NCI-H82 (cell line): ENCODE measurements around the gene STXBP1.

Experiments
- DNase-seq: peaks from one replicate; lab custom pipeline; 2025; lab: John Stamatoyannopoulos, UW

STXBP1 gene

DNA sequence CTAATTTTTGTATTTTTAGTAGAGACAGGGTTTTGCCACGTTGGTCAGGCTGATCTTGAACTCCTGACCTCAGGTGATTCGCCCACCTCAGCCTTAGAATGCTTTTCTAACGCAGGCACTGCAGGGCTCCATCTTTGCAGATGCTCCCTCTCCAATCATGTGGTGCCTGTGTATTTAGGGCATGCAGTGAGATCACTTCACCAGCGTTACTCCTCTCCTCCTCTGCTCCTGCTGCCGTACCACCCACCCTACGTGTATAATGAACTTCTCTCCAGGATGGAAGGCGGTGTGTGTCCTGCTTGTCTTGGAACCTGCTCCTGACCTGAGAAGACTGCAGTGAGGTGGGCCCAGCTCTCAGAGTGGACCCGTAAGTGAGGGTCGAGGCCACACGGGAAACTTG lies 81.1 kb downstream of the STXBP1 start:
- DNase-seq = no peak

DNA sequence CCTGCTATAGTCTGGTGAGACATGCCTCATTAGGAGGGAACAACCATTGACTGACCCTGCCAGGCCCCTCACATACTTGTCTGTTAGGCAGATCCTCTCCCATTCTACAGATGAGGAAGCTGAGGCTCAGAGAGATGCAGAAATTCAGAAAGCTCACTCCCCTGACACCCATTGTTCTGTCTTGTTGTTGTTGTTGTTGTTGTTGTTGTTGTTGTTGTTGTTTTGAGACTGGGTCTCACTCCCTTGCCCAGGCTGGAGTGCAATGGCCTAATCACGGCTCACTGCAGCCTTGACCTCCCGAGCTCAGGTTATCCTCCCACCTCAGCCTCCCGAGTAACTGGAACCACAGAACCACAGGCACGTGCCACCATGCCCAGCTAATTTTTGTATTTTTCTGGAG lies 81.6 kb downstream of the STXBP1 start:
- DNase-seq = no peak

DNA sequence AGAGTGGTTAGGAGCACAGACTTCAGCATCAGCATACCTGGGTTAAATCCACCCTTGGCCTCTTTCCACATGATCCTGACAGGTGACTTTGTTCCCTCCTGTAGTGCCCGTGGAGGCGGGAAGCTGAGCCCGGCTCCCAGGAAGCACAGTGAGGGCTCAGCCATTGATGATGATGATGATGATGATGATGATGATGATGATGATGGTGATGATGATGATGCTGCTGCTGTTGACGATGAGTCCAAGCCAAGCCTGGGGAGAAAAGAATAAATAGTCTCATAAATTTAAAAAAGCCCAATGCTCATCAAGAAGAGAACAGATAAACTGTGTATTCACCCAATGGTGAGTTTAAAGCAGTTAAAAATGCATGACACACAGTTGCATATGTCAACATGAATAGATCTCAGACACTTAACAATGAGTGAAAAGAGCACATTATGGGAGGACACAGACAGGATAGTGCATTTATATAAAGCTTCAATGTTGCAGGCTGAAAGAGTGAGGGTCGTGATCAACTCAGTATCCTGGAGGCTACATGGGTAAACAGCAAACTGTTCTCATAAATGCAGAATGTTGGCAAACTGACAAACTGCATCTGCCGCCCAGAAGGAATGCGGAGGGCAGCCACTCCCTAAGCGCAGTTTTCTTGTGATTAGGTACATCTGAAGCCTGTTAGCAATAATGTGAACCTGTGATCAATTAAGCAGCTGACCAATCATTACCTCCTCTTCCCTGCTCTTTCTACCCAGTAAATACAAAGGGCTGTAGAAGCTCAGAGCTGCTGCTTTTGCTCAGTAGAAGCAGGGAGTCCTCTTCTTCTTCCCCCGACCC lies 83.0 kb downstream of the STXBP1 start:
- no peak for DNase-seq

DNA sequence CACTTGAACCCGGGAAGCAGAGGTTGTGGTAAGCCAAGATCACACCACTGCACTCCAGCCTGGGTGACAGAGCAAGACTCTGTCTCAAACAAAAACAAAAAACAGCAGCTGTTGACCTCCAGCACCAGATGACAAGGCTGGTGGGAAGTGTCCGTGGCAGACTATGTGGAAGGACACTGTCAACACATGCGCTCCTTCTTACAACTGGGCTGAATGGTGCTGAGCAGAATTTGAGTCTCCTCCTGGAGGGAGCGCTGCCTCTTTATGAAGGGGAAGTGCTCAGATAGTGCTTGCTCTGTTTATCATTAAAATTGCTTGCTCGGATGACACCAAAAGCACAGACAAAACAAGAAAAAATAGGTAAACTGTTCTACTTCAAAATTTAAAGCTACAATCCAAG lies 85.5 kb downstream of the STXBP1 start:
- DNase-seq = no peak

DNA sequence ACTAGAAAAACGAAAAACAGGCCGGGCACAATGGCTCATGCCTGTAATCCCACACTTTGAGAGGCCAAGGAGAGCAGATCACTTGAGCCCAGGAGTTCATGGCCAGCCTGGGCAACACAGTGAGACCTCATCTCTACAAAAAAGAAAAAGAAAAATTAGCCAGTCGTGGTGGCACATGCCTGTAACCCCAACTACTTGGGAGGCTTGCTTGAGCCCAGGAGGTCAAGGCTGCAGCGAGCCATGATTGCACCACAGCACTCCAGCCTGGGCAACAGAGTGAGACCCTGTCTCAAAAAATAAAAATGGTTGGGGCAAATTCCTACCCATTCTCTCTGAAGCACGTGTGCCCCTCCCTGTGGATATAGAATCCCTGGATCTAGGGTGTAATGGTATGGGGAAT lies 86.3 kb downstream of the STXBP1 start:
- no peak for DNase-seq

DNA sequence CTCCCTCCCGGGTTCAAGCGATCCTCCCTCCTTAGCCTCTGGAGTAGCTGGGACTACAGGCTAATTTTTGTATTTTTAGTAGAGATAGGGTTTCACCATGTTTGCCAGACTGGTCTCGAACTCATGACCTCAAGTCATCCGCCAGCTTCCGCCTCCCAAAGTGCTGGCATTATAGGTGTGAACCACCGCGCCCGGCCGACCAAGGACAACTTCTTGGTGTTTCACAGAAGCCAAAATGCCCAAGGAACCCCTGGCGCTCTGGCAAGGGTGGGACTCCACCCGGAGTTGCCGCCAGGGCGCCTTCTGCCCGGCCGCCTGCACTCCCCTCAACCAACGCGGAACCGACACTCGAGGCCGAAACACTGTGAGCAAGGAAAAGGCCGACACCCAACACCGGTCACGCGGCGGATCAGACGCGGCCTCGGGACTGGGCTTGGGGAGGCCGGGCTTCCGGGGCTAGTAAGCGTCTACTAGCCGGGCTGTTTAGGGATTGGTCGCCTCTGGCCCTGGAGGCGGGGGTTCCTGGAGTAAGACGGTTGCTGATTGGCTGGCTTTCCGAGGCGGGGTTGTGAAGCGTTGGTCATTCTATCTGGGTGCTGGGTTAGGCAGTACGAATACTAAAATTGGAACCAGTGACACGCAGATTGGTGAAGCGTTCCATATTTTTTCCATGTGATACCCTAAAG lies 87.1 kb downstream of the STXBP1 start:
- peak; percentile 21 for DNase-seq

DNA sequence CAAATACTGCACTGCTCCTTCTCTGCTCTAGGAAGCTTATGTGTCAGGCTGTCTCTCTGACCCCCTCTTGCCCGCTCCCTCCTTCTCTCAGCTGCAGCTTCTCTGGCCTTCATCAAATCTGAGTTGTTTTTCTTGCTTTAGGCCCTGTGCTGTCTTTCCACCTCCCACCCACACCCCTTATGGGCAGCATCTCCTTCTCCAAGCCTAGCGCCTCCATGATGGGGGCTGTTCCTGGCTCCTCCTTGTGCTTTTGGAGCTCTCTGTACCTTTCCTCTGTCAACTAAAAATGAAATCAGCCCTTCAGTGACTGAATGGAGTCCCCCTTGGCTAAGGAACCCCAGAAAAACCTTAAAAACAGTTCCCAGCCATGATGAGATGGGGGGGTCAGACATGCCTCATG lies 88.1 kb downstream of the STXBP1 start:
- no peak for DNase-seq

DNA sequence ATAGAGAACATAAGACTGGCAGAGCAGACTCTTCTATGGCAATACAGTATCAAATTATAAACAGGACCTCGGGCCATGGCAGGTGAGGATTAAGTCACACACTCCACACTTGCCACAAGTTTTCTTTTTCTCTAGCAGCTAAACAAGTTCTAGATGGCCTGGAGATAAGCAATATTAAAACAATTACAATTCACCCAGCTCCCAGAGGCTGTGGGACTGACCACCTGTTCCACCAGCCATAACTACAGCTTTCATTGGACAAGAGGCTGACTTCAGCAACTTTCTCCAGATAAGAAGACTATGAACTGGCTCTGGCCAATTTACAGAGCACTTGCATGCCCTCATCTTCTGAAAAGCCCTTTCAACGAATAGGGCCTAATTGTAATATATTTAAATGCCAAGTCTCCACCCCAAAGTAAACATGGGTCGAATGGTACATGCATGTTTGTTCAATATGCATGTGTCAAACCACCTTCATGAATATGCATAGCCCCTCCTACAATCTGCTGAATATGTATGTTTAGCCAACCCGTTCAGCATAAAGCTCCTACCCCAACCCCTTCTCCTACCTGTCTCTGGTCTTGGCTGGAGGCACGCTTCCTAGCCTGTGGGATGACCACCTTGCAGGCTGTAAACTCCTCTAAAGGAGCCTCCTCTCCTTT lies 88.6 kb downstream of the STXBP1 start:
- DNase-seq = no peak

DNA sequence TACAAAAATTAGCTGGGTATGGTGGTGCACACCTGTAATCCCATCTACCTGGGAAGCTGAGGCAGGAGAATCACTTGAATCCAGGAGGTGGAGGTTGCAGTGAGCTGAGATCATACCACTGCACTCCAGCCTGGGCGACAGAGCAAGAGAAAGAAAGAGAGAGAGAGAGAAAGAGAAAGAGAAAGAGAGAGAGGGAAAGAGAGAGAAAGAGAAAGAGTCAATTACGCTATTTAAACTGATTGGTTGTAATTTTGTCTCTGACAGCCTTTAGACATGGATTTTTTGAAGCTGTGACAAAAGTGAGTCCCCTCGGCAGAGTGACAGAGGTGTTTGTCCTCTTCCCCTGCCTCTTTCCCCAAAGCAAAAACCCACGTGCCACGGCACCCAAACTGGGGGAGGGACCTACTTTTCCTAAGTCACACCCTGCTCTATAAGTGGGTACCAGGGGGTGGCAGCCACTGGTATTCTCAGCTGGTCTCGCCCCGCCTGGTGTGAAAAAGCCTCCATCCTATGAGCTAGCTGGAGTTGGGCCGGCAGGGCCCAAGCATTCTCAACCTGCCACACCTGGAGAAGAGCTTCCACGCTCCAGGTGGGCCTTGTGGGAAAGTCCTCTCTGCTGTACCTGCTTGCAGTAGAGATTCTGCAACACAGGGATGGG lies 91.3 kb downstream of the STXBP1 start:
- DNase-seq = no peak

DNA sequence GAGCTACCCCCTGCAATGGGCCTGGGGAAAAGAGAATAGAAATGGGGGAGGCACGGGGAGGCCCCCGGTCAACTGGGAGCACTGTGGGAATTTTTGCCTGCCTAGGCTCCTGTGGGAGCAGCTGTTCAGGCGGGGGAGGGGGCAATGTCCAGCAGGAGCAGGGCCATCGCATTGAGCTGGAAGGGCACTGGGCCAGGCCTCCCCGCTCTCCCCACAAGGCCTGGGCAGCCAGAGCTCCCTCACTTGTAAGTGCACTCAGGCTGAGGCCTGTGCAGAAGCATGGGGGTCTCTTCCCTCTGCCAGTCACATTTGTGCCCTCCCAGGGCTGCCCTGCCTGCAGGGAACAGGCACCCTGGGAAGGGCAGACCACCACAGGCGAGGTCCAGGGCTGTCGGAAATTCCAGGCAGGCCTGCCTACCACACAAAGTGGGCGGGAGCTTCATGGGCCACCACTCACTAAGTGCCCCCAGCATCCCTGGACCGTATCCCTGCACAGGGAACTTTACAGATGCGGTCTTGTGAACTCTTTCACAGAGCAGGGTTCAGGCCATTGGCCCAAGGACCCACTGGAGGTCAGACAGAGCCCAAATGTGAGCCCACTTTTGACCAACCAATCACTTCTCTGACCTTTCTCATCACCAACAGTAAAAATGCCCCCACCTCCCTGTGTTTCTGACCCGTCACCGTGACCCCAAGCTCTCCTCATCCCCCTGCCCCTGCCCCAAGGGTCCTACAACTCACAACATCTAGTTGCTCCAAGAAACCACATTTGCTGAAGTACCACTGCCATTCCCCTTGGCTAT lies 93.7 kb downstream of the STXBP1 start:
- no peak for DNase-seq

DNA sequence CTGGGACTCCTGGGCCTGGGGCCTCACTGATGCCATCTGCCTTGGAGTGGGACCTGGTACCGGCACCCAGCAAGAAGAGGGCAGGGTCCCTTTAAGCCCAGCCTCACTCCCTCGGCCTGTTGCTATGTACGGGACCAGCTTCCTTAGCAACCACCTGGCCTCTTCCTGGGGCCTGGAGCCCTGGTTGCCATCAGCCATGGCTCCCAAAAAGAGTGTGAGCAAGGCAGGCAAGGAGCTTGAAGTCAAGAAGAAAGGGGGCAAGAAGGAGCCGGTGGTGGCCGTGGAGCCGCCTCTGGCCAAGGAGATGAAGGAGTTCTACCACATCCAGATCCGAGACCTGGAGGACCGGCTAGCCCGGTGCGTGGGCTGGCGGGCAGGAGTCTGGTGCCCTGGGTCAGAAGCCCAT lies 94.8 kb downstream of the STXBP1 start, which contains the start of gene CFAP157:
Gene CFAP157, plus strand, starts transcription at position 153 of the 406 bp plus-strand sequence. Its CDS starts 44 bp downstream, at position 197.
- DNase-seq = peak; percentile 24

DNA sequence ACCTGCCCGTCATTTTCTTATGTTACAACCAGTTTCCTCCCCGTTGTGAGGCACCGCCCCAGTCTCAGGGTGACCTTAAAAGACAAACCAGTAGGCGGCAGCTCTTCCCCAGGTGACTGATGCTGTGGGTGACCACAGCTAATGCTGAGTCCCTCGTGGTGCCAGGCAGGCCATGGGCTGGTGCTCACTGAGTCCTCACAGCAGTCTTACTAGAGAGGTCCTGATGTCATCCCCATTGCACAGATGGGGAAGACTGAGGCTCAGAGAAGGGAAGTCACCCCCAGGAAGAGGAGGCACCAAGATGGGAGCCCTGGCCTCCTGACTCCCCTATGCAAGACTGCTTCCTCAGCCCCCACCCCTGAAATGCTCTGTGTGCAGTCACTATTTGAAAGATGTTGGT lies 95.7 kb downstream of the STXBP1 start:
- DNase-seq = no peak

DNA sequence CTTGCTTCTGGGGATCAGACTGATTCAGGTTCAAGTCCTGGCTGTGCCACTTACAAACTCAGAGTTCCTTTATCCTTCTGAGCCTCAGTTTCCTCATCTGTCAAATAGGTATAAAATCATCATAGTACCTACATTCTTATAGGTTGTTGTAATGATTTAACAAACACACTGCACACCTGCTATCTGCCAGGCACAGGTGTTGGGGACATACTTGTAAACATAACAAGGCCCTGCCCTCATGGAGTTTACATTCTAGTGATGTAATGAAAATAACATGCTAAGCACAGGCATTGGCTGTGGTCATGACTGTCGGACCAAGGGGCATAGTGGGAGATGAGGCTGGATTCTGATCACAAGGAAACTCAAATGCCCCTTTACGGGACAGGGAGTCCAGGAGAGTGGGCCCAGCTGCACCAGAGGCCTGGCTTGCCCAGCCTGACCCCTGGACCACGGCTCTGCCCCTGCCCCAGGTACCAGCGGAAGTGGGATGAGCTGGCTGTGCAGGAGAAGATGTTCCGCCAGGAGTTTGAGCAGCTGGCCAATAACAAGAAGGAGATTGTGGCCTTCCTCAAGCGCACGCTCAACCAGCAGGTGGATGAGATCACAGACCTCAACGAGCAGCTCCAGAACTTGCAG lies 97.0 kb downstream of the STXBP1 start:
- DNase-seq = no peak

DNA sequence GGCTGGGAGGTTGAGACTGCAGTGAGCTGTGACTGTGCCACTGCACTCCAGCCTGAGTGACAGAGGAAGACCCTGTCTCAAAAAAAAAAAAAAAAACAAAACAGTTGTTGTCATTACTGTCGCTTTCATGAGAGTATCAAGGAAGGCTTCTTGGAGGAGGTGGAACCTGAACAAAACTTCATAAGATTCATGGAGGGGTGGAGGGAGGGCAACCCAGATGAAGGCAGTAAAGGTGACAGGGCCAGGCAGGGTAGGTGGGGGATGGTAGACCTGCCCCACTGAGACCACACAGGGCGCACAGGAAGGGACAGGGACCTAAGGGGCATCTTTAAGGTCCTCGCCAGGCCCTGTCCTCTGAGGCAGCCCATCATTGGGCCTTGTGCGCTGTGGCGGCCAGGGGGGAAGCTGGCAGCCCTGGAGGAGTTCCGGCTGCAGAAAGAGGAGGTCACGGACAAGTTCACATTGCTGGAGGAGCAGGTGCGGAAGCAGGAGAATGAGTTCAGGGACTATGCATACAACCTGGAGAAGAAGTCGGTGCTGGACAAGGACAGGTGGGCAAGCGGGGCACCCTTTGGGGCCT lies 98.2 kb downstream of the STXBP1 start:
- DNase-seq = no peak

DNA sequence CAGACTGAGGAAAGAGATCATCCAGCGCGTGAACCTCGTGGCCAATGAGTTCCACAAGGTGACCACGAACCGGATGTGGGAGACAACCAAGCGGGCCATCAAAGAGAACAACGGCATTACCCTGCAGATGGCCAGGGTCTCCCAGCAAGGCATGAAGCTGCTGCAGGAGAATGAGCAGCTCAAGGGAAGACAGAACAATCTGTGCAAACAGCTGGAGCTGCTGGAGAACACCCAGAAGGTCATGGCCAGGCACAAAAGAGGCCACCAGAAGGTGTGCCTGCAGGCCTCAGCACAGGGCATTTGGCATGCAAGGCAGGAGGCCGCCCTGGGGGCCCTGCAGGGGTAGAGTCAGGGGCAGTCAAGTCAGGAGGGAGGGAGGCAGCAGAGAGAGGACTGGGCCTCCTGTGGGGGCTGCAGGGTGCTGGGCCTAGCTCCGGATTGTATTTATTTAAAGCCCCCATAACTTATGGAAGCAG lies 99.2 kb downstream of the STXBP1 start:
- no peak for DNase-seq

DNA sequence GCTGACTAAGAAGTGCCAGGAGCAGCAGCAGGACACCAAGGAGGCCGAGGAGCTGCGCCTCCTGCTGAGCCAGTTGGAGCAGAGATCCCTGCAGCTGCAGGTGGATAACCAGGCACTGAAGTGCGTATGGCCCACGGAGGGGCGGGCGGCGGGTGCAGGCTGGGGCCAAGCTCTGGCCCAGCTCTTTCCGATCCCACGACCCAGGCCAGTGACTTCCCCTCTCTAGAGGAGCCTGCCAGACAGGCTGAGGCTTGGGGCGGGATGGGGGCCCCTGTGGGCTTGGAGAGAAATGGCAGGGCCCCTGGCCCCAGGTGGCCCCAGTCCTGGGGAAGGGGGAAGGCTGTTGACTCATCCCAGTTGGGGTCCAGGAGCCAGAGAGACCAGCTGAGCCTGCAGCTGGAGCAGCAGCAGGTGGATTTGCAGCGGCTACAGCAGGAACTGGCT lies 99.8 kb downstream of the STXBP1 start:
- no peak for DNase-seq

DNA sequence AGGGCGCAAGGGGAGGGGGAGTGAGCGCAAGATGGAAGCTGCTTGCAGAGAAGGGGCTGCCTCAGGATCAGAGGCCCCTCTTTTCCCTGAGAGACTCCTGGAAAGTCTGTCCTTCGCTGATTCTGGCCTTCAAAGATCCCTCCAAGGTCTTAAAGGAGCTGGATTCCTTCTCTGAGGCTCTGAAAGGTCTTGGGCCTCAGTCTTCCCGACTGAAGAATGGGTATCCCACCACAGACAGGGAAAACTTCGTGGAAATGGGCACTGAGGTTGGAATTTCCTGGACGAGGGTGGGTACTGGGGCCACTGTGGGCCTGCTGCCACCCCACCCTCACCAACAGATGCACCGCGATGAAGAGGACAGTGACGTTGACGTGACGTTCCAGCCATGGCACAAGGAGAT lies 100.3 kb downstream of the STXBP1 start:
- DNase-seq = no peak

DNA sequence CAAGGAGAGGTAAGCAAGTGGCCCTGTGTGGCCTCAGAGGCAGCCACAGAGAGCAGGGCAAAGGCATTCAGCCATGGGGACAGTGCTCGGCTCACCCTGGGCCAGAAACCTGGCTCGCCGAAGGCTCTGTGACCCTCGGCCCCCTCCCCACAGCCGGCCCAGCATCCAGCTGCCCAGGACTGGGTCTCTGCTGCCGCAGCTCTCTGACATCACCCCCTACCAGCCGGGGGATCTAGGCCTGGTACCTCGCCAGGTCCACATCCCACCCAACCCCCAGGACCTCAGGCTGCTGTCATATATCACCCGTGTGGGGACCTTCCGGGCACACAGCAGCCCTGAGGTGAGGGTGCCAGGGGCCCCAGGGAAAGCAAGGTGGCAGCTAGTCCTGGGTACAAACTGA lies 100.8 kb downstream of the STXBP1 start:
- DNase-seq = no peak

DNA sequence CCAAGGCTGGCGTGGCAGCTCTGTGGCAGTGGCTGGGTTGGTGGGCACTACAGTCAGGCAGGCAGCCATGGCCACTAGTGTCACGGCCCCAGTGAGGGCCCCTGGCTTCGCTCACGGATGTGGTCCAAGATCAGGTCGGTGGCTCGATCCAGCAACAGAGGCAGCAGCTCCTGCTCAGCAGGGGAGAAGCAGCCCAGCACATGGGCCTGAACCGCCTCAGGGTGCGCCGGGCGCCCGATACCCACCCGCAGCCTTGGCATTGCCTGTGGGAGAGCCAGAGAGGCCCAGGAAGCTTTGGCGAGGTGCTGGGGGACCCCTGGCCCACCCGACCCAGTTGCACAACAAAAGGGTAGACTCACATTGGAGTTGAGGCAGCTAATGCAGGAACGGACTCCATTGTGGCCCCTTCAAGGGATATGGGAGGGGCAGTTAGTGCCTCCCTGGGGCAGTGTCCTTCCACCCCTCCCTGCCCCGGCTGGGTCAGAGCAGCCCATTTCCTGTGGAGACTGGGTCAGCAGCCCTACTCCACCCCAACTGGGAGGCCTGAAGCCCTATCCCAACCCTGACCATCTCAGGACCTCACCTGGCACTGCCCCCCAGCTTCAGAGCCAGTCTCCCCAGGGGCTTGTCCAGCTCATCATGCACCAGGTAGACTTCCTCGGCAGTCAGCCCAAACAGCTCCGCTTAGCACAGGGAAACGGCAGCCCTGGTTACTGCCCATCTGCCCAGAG lies 102.1 kb downstream of the STXBP1 start:
- DNase-seq = no peak

DNA sequence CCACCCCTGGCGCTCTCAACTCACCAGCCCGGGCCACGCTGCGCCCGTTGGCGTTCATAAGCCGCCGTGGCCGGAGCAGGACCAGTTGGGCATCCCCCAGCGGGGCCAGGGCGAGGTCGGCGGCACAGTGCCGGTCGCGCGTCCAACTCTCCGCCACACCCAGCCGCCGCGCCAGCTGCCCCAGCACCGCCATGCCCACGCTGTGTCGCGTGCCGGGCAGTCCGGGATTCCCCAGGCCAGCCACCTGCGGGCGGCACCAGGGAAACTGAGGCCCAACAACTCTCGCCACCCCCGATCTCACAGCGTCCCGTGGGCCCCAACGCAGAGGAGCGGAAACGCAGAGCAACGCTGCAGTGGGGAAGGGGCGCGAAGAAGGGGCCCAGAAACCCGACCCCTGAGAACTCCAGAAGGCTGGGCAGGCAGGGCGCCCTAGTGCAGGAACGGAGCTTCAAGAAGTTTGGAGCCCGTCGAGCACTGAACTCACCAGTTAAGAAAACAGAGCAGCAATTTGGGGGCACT lies 102.9 kb downstream of the STXBP1 start:
- DNase-seq = no peak
